ENCODE data around the gene ABCB9.

DNA sequence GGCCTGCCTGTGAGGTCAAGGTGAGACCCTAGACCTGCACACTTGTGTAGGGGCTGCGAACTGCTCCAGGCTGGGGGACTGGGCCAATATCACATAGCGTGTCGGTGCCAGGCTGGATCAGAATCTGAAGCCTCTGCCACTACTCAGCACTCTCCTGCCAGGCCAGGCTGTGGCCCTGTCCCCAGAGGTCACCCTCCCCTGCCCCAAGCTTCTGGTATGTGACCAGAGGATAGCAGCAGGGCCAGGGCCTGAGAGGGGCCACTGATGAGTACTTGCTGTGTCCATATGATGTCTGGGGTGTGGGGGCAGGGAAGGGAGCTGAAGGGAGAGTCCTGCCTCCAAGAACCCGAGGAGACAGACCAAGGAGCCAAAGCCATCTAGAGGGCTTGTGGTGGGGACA is 32.1 kb upstream of the ABCB9 start:
- TF ChIP-seq CTCF (IDR thresholded peaks at IDR 0.05; ENCODE audit: insufficient read depth, low read depth, low read length) (no peak), EZH2 (IDR thresholded peaks at IDR 0.05; ENCODE audit: insufficient read depth, low read length) (no peak)
